ENCODE results near the gene P2RX6.
"Not testable (repeated sequence)": the region's sequence is repeated elsewhere in the genome, so short reads cannot be mapped to it uniquely, and the experiment has no call there.

The P2RX6 gene

DNA sequence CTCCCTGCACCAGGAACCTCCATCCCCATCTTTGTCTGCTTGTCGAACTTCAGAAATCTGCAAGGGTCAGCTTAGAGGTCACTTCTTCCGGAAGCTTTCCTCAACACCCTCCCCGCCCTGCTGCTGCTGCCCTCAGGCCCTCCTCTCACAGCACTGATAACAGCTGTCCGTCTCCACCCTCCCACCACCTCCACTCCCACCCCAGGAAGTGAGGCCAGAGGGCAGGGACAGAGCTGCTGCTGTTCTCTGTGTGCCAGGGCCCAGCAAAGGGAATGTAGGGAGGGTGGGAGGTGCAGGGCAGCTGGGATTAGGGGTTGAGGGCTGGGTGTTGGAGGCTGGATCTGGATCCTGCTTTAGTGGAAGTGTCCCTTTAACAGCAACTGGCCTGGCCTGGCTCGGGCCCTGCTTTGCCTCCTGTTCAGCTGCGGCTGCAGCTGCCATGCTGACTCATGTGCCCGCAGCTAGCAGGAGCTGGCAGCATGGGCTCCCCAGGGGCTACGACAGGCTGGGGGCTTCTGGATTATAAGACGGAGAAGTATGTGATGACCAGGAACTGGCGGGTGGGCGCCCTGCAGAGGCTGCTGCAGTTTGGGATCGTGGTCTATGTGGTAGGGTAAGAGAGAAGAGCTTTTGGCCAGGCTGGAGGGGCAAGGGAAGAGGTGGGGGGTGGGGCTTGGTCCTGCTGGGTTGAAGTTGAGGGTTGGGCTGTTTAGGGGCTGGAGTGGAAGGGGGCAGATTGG, at the start of gene P2RX6:
TSS of gene P2RX6 (plus strand) at position 440 of the 740 bp plus-strand sequence. CDS start at position 450, 10 bp downstream.
- peak; percentile 65 for DNase-seq (ENCODE audit: low spot score)

GRCh38 chr22:20965888-20966855, 48.8 kb upstream of the P2RX6 start:
- DNase-seq (ENCODE audit: low spot score), result no peak

DNA sequence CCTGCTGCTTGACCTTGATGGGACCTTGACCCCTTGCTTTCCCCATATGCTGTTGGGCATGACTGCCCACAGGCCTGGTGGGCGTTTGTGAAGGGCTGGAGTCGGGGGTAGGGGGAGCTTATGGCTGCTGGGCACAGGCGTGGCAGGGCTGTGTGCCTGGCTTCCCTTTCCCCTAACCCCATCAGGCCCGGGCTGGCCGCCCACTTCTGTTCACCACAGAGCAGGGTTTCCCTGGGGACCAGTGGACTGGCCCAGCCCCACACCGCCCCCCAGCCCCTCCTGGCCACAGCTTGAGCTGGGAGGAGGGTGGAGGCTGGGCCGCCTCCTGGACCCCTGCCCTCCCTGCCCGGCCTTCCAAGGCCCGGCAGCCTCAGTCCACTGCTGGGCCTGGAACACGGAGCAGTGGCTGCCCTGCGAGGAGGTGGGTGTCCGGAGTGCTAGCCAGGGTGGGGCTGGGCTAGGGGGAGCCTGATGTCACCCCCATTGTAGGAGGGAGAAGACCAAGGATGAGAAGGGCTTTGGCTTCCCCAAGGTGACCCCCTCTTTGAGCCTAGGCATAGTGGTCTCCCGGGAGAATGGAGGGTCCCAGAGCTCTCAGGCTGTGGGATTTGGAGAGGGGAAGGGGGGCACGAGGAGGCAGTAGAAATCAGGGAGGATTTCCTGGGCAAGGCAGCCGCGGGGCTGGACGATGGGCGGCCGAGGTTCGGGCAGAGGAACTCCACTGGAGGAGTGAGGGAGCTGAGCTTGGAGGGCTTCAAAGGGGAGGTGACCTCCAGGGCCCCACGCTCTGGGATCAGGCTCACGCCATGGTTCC, 47.9 kb upstream of the P2RX6 start, which contains the start of gene AIFM3:
TSS of gene AIFM3 (plus strand) at position 373 of the 814 bp plus-strand sequence. CDS start 690 bp downstream, outside the sequence.
- no peak for DNase-seq (ENCODE audit: low spot score)

- no peak for DNase-seq (ENCODE audit: low spot score)
These were observed 47.2 kb upstream of the P2RX6 start for GRCh38 chr22:20967697-20968211.

- no peak for DNase-seq (ENCODE audit: low spot score)
These were observed 46.5 kb upstream of the P2RX6 start for GRCh38 chr22:20968281-20968977.

DNA sequence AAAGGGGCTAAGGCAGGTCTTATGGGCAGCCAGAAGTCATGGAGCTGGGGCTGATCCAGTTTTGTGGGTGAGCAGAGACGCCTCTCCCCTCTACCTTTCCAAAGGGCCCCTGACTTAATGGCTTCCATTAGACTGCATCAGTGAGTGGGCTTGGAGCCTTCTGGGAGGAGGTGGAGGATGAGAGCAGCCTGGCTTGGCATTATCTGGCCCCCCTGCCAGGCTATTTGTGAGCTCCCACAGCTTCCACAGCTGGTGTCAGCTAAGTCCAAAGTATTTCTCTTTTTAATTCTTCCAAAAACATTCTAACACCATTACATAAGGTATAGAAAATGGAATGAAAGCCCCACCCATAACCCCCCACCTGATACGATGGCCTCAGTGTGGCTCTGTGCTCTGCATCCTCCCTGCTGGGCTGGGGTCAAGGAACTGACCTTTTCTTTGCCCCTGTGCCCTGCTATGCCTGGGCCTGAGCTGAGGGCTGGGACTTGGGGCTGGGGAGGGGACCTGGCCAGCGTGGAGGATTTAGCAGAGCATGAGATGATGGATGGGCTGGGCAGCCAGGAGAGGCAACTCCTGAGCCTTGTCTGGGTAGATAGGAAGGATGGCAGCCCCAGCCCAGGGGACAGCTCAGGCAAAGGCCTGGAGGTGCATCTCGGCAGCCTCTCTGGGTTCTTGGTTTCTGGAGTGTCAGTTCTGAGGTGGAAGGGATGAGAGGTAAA, 43.9 kb upstream of the P2RX6 start:
- no peak for DNase-seq (ENCODE audit: low spot score)

DNA sequence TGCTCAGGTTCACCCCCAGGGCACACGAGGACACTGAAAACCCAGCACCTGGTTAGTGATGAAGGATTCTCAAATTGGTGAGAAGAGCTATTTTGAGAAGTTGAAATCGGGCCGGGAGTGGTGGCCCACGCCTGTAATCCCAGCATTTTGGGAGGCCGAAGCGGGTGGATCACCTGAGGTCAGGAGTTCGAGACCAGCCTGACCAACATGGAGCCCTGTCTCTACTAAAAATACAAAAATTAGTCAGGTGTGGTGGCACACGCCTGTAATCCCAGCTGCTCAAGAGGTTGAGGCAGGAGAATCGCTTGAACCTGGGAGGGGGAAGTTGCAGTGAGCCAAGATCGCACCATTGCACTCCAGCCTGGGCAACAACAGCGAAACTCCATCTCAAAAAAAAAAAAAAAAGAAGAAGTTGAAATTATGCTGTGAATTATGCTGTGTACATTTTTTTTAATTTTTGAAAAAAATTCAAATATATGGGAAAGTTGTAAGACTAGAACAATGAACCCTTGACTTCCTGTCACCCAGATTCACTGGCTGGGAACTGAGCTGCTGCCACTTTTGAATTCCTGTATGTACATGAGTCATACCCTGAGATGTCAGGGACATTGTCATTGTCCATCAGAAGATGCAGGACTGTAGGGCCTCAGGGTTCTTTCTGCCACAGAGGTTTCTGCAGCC, 42.8 kb upstream of the P2RX6 start:
- DNase-seq (ENCODE audit: low spot score), result not testable (repeated sequence)

DNA sequence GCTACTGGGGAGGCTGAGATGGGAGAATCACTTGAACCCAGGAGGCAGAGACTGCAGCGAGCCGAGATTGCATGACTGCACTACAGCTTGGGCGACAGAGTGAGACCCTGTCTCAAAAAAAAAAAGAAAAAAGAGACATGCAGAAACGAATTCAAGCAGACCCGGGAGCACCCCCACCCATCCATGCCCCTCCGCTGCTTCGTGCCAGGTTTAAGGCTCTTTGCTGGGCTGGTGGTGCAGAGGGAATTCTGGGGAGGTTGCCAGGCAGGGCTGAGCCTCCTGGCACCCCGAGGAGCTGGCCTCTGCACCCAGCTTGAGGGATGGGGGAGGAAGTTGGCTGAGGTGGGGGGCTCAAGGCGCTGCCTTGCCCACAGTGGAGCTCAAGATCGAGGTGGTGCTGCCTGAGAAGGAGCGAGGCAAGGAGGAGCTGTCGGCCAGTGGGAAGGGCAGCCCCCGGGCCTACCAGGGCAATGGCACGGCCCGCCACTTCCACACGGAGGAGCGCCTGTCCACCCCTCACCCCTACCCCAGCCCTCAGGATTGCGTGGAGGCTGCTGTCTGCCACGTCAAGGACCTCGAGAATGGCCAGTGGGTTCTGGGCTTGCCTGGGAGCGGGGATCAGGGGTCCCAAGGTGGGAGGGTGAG, 41.9 kb upstream of the P2RX6 start:
- DNase-seq (ENCODE audit: low spot score), result no peak

GRCh38 chr22:20973634-20974286, 41.2 kb upstream of the P2RX6 start:
- no peak for DNase-seq (ENCODE audit: low spot score)

GRCh38 chr22:20974336-20974955, 40.5 kb upstream of the P2RX6 start:
- DNase-seq (ENCODE audit: low spot score), result no peak

DNA sequence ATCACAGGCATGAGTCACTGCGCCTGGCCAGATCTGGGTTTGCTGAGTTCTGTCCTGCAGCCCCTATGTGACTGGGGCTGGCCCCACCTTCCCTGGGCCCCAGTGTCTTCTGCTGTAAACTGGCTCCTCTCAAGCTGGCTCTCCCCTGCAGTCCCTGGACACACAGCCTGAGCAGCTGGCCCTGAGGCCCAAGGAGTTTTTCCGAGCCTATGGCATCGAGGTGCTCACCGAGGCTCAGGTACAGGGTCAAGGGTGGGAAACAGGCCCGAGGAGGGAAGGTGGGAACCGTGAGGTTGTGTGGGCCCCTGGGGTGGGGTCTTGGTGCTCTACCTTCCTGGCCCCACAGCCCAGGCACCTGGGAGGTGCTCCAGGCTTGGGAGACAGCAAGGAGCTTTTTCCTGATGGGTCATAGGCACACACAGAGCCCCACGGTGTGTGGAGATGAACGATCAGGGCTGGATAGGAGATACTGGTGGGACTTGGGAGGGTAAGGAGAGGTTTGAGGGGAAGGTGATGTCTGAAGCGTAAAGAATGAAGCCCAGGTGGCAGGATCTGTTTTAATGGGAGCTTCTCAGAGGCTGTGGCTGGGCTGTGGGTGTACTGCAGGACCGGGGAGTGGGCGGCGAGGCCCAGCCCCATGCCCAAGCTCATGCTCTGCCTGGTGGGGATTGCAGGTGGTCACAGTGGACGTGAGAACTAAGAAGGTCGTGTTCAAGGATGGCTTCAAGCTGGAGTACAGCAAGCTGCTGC, 39.2 kb upstream of the P2RX6 start:
- DNase-seq (ENCODE audit: low spot score), result no peak

GRCh38 chr22:20976291-20976877, 38.6 kb upstream of the P2RX6 start:
- DNase-seq (ENCODE audit: low spot score), result no peak

DNA sequence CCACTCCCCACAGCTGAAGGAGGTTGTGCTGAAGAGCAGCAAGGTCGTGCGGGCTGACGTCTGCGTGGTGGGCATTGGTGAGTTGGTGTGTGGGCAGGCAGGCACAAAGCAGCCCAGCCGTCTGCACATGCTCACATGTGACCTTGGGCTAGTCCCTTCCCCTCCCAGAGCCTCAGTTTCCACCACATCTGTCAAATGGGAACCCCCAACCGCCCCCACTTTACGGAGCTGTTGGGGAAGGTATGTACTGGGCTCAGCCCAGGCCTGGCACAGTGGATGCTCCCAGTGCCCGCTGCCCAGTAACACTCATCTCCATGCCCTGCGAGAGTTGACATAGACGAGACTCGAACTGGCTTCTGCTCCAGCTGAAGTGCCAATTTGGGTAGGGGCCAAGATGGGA, 37.9 kb upstream of the P2RX6 start:
- DNase-seq (ENCODE audit: low spot score), result no peak

GRCh38 chr22:20977516-20978170, 37.3 kb upstream of the P2RX6 start:
- DNase-seq (ENCODE audit: low spot score), result no peak

DNA sequence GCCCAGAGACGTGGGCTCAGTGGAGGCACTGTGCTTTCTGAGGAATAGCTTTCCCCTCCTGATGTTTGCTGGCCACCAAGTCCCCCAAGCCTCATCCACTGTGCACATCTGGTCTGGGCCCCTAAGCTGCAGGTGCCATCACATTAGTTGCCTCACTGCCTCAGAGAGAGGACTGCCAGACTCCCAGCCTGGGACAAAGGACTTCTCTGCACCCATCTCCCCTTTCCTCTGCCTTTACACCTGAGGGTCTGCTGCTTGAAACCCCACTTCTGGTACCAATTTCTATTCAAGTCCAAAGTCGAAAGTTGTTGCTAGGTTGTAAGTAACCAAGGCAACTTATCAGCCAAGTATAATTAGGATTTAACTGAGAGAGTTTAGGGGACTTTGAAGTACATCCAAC, 36.5 kb upstream of the P2RX6 start:
- DNase-seq (ENCODE audit: low spot score), result no peak

- no peak for DNase-seq (ENCODE audit: low spot score)
These were observed 35.6 kb upstream of the P2RX6 start for GRCh38 chr22:20979243-20979809.

Measured in HuH-7.5 (cell line).